GM18498 (cell line): ENCODE data around the gene RPGRIP1.
"Not testable (repeated sequence)": the region's sequence is repeated elsewhere in the genome, so short reads cannot be mapped to it uniquely, and the experiment has no call there.

Experiments
- ATAC-seq: cut with Tn5 transposase; IDR thresholded peaks from one replicate; pipeline ENCODE4 v1.9.1; 2021; ENCODE audit warnings: mild to moderate bottlenecking, moderate library complexity; ENCODE audit not compliant: unreplicated experiment

The RPGRIP1 gene

GRCh38 chr14:21279783-21280182 lies at the start of gene RPGRIP1:
TSS of gene RPGRIP1 (plus strand) at chr14:21280083. CDS start at chr14:21287977, 7,894 bp downstream.
- ATAC-seq: no peak

DNA sequence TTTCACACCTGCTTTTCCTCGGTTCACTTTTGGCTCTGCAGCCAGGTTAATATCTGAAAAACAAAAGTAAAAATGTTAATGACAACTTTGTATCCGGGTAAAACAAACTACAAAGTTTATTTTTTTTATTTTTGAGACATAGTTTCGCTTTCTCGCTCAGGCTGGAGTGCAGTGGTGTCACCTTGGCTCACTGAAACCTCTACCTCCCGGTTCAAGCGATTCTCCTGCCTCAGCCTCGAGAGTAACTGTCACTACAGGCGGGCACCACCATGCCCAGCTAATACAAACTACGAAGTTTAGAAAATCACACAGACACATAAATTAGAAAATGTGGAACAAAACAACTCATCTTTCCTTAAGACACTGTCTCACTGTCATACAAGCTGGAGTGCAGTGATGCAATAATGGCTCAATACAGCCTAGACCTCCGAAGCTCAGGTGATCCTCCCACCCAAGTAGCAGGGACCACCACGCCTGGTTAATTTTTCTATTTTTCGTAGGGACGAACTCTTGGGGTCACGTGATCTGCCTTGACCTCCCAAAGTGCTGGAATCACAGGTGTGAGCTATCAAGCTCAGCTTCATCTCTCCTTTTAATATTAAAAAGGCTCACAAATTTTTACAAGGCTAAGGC lies 48.7 kb upstream of the RPGRIP1 start:
- ATAC-seq: no peak

DNA sequence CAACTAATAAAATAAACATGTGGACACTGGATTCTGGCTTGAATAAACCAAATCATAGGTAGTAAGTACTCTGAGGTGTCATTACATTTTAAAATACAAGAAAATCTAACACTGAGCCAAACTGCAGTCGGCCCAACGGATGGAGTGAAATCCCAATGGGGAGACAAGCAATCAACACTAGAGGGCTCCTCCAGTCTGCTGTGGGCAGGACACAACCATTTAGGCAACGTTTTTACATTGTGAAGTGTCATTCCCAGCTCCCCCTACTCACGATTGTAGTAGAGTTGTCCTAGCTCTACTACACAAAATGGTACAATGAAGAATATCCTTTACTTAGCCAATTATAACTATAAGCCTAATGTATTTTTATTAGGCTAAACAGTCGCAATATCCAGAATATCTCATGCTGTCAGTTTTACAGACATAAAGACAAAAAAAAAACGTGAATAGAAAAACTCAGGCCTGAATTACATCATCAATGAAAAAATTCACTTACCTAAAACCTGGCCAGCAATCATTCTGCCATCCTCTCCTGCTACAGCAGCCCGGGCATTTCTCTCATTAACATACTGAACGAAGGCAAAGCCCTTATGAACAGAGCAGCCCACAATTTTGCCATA lies 46.3 kb upstream of the RPGRIP1 start:
- ATAC-seq: no peak

GRCh38 chr14:21234112-21234511 lies 45.8 kb upstream of the RPGRIP1 start:
- ATAC-seq: no peak

- ATAC-seq: no peak
These were observed 42.7 kb upstream of the RPGRIP1 start for GRCh38 chr14:21236948-21237797.

DNA sequence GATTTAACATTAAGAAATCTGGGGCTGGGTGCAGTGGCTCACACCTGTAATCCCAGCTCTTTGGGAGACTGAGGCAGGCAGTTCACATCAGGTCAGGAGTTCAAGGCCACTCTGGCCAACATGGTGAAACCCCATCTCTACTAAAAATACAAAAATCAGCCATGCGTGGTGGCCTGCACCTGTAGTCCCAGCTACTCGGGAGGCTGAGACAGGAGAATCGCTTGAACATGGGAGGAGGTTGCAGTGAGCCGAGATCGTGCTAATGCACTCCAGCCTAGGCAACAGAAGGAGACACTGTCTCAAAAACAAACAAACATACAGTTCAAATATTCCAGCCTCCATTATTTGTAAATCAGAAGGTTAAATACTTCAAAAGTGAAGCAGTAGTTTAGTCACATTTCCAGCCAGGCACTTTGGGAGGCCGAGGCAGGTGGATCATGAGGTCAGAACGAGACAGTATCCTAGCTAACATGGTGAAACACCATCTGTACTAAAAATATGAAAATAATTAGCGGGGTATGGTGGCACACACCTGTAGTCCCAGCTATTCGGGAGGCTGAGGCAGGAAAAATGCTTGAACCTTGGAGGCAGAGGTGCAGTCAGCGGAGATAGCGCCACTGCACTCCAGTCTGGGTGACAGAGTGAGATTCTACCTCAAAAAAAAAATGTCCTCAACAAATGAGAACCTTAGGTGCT lies 40.9 kb upstream of the RPGRIP1 start:
- ATAC-seq: no peak

DNA sequence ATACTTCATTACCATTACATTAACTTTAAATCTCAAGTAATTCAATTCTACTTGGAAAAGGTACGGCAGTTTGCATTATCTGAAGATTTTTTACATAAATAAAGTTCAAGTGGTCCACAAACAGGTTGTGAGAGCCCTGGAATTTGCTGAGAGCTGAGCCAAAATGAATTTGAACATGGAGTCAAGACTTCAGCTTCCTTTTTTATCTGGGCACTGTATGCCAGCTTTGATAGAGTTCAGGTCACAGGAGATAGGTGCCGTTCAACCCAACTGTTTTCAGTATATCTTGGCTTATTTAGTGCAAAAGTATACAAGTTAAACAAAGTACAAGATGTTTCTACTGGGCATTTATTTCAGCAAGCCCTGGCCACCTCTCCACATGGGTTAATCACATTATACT lies 39.5 kb upstream of the RPGRIP1 start:
- no peak for ATAC-seq

DNA sequence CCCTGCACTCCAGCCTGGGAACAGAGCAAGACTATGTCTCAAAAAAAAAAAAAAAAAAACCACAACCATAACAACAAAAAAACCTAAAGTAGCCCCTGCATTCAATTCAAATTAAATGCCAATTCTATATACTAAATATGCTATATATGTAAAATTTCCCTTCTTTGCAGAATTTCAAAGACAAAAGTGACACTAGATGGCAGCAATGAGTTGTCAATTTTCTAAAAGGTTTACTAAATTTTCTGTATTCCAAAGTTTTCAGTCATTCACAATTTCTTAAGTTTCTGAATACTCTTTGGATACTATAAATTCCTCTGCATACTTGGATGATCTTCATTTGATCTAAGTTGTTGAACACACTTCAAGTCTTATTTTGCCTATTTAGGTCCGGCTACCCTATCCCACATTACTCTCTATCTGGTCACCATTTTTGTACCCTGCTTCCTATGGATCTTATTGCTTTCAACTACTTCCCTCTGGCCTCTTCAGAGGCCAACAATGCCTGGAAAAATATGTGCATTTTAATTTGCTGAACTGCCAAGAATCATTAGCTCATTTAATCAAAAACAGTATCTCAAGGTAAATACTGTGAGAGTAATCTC lies 38.6 kb upstream of the RPGRIP1 start:
- no peak for ATAC-seq

DNA sequence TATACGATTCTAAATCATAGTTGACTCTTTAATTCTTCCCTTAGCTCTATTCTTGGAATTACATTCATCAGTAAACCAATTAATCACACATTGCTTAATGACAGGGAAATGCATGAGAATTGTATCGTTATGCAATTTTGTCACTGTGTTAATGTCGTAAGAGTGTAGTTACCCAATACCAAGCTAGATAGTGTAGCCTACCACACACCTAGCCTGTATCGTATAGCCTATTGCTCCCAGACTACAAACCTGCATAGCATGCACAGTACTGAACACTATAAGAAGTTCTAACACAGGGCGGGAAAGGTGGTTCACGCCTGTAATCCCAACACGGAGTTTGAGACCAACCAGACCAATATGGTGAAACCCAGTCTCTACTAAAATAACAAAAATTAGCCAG lies 35.3 kb upstream of the RPGRIP1 start:
- no peak for ATAC-seq

DNA sequence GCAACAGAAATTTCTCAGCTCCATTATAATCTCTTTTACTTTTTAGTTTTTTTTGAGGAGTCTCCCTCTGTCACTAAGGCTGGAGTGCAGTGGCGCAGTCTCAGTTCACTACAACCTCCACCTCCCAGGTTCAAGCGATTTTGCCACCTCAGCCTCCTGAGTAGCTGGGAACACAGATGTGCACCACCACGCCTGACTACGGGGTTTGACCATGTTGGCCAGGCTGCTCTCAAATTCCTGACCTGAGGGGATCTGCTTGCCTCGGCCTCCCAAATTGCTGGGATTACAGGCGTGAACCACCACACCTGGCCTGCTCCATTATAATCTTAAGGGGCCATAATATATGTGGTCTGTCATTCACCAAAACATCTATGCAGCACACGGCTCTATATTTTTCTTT lies 34.1 kb upstream of the RPGRIP1 start:
- ATAC-seq: no peak

DNA sequence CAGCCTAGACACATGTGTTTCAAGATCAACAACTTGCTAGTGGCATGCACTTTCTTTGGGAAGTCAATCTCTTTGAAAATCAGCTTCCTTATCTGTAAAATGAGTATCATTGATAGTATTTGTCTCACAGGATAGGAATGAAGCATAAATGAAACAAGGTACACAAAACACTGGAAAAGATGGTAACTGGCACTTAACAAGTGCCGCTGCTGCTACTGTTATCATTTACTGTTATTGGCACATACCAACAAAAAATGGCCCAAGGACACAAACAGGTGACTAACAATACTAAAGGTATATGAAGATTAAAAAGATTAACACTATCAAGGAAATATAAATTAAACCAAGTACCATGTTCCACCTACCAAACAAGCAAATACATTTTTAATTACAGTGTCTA lies 31.5 kb upstream of the RPGRIP1 start:
- ATAC-seq: no peak

DNA sequence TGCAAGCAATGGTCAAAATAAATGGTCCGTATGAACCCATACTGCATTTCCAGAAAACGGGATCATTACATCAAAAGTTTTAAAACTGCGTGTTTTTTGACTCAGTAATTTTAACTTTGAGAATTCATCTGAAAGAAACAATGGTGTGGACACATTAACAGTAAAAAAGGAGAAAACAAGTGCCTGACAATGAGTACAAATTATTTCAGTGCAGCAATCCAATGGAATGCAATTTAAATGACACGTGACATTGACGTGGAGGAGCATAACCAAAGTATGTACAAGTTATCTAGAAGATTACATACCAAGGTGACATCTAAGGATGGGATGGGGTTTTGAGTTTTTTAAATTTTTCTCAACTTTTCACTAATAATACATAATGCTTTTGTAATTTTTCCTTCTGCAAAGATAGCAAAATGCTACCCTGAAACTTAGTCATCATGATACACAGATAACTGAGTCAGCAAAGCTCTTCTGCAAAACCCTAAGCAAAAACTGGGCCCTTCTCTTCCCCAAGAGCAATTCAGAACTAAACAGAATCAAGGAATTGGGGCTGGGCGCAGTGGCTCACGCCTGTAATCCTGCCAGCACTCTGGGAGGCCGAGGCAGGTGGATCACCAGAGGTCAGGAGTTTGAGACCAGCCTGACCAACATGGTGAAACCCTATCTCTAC lies 31.0 kb upstream of the RPGRIP1 start:
- ATAC-seq: no peak

DNA sequence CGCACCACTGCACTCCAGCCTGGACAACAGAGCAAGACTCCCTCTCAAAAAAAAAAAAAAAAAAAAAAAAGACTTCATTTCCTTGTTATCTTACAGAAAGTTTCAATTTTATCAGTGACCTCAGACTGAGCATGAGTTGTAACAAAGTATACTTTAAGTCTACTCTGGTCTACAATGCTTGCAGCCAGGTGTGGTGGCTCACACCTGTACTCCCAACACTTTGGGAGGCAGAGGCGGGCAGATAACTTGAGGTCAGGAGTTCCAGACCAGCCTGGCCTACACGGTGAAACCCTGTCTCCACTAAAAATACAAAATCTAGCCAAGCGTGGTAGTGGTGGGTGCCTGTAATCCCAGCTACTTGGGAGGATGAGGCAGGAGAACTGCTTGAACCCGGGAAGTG lies 28.7 kb upstream of the RPGRIP1 start:
- no peak for ATAC-seq

- ATAC-seq: no peak
These were observed 27.7 kb upstream of the RPGRIP1 start for GRCh38 chr14:21252149-21252548.

- no peak for ATAC-seq
These were observed 24.3 kb upstream of the RPGRIP1 start for GRCh38 chr14:21255385-21256101.

DNA sequence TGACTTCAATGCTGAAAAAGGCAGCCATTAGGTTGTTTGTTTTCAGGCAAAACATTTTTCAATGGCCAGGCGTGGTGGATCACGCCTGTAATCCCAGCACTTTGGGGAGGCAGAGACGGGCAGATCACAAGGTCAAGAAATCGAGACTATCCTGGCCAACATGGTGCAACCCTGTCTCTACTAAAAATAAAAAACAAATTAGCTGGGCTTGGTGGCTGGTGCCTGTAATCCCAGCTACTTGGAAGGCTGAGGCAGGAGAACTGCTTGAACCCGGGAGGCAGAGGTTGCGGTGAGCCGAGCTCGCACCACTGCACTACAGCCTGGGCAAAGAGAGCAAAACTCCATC lies 23.8 kb upstream of the RPGRIP1 start:
- ATAC-seq: not testable (repeated sequence)

GRCh38 chr14:21256539-21257393 lies 23.1 kb upstream of the RPGRIP1 start:
- no peak for ATAC-seq

GRCh38 chr14:21257394-21257909 lies 22.4 kb upstream of the RPGRIP1 start:
- no peak for ATAC-seq
